Endodermal cell (in vitro differentiated cells): ENCODE results near the gene STRA6. TPM values are rescaled to one million over a fixed set of nuclear protein-coding genes. Genes with fewer than 3 reads are reported as not detected.

Experiments
- DNase-seq: peaks from one replicate; pipeline ENCODE4 v3.0.0-alpha.2; 2017
- H3K27ac ChIP-seq: 2 replicates; pipeline ENCODE4 v1.5.1; 2013; ENCODE audit warnings: mild to moderate bottlenecking, low read depth, low read length, moderate library complexity
- H3K27me3 ChIP-seq: 2 replicates; pipeline ENCODE4 v1.6.1; 2013; ENCODE audit warnings: mild to moderate bottlenecking, low read length, moderate library complexity; ENCODE audit not compliant: insufficient read depth, control insufficient read depth, poor library complexity, severe bottlenecking
- H3K36me3 ChIP-seq: 2 replicates; pipeline ENCODE4 v1.7.0; 2013; ENCODE audit warnings: mild to moderate bottlenecking, low read length, moderate library complexity; ENCODE audit not compliant: control insufficient read depth, insufficient read depth
- H3K4me1 ChIP-seq: one replicate; pipeline ENCODE4 v1.7.0; 2013; ENCODE audit warnings: low read length; ENCODE audit not compliant: control insufficient read depth, insufficient read depth
- H3K4me3 ChIP-seq: 2 replicates; pipeline ENCODE4 v1.5.1; 2013; ENCODE audit warnings: mild to moderate bottlenecking, low read length, moderate library complexity
- H3K9ac ChIP-seq: 2 replicates; pipeline ENCODE4 v1.6.1; 2013; ENCODE audit warnings: mild to moderate bottlenecking, low read length, moderate library complexity; ENCODE audit not compliant: poor library complexity, severe bottlenecking; ENCODE audit errors: extremely low read depth
- H3K9me3 ChIP-seq: 2 replicates; pipeline ENCODE4 v1.6.1; 2013; ENCODE audit warnings: mild to moderate bottlenecking, low read length, moderate library complexity; ENCODE audit not compliant: control insufficient read depth
- H3K27ac Mint-ChIP-seq: 2 replicates; pipeline ENCODE4 v1.8.0; 2020; ENCODE audit warnings: mixed read lengths
- H3K27me3 Mint-ChIP-seq: 2 replicates; pipeline ENCODE4 v1.8.0; 2021; ENCODE audit warnings: mild to moderate bottlenecking, mixed read lengths; ENCODE audit not compliant: insufficient read depth
- H3K36me3 Mint-ChIP-seq: 2 replicates; pipeline ENCODE4 v1.8.0; 2020; ENCODE audit warnings: low read depth, mixed read lengths
- H3K4me1 Mint-ChIP-seq: 2 replicates; pipeline ENCODE4 v1.8.0; 2020; ENCODE audit warnings: mixed read lengths
- H3K4me3 Mint-ChIP-seq: 2 replicates; pipeline ENCODE4 v1.8.0; 2020; ENCODE audit warnings: mild to moderate bottlenecking, moderate library complexity, mixed read lengths
- H3K9me3 Mint-ChIP-seq: 2 replicates; pipeline ENCODE4 v1.8.0; 2020; ENCODE audit warnings: mild to moderate bottlenecking, mixed read lengths
- CTCF ChIP-seq: fragments of 200-600 bp; sonication (generic); conservative IDR thresholded peaks from 2 replicates; pipeline ENCODE4 v1.5.0; 2021; ENCODE audit warnings: antibody characterized with exemption, mild to moderate bottlenecking
- WGBS, 2 experiments: methylation state at CpG; one replicate each; pipeline versions ENCODE4 v1.1.5 to v1.1.7; 2013; ENCODE audit warnings: missing lambda C conversion rate in 2 of 2, mixed read lengths in 1 of 2; ENCODE audit not compliant: insufficient coverage in 1 of 2, insufficient read length in 1 of 2; 5-methylcytosine and 5-hydroxymethylcytosine counted together
- total RNA-seq, 2 donors: library from RNA; stranded (reverse); fragmentation: NEBNext Ultra II Directional in 1 of 2; extraction: Animal tissue kit (Norgen Biotek cat#: 25700) in 1 of 2; gene quantifications; 2 replicates in 1 of 2; 3 replicates in 1 of 2; pipeline ENCODE4 v1.2.1, GENCODE V29; 2021

Gene STRA6
- total RNA-seq, 2 donors from 2014 or later: 18.2 to 26.2 TPM

DNA sequence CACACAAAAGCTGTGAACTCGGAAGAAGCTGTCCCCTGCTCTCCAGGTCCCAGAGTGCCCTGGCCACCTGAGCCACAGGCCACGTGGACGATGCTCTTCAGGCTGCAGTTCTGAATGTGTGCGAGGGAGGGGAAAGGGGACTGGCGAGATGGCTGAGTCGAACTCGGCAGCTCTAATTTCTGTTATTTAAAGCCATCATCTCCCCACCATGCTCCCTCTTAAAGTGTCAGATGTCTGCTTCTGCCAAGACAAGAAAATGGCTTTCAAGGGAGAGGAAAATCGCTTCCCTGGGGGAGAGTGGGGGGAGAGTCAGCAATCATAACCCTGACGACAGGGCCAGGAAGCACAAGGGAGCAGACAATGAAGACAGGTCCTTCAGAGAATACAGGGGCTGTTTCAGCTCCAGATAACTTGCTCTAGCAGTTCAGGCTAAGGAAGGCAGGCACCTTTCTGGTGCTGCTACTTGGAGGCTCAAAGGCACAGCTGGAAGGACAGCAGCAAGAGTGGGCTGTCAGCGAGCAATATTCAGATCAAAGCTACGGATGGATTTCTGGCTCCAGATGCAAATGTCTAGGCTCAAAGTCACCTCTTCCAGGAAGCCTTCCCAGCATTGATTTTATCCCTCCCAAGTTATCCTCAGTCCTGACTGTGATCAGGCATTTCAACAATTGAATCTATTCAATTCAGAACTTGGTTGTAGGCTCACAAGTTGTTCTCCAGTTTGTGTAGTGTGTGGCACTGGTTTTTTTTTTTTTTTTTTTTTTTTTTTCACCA is 18.1 kb upstream of the STRA6 start:
- Mint-ChIP-seq H3K36me3 (no peaks in the 10 kb centered on the region), H3K27me3 (peaks cover 61% of the 10 kb centered on the region), H3K4me1 (peaks cover 36% of the 10 kb centered on the region), H3K27ac (no peak overlapping the region), H3K4me3 (no peak overlapping the region), H3K9me3 (no peaks in the 10 kb centered on the region)
- H3K9me3 ChIP-seq: no peaks in the 10 kb centered on the region
- H3K36me3 ChIP-seq: no peaks in the 10 kb centered on the region
- TF ChIP-seq CTCF: no peak
- peak overlapping the region; percentile 47 for H3K27ac ChIP-seq
- WGBS, 2 experiments: 41 to 57% methylated on average over 5 to 8 of the region's 11 CpGs
- peaks cover 3% of the 10 kb centered on the region for H3K4me1 ChIP-seq
- H3K27me3 ChIP-seq: peaks cover 6% of the 10 kb centered on the region
- no peak for DNase-seq
- H3K9ac ChIP-seq: no peak overlapping the region
- no peak overlapping the region for H3K4me3 ChIP-seq

DNA sequence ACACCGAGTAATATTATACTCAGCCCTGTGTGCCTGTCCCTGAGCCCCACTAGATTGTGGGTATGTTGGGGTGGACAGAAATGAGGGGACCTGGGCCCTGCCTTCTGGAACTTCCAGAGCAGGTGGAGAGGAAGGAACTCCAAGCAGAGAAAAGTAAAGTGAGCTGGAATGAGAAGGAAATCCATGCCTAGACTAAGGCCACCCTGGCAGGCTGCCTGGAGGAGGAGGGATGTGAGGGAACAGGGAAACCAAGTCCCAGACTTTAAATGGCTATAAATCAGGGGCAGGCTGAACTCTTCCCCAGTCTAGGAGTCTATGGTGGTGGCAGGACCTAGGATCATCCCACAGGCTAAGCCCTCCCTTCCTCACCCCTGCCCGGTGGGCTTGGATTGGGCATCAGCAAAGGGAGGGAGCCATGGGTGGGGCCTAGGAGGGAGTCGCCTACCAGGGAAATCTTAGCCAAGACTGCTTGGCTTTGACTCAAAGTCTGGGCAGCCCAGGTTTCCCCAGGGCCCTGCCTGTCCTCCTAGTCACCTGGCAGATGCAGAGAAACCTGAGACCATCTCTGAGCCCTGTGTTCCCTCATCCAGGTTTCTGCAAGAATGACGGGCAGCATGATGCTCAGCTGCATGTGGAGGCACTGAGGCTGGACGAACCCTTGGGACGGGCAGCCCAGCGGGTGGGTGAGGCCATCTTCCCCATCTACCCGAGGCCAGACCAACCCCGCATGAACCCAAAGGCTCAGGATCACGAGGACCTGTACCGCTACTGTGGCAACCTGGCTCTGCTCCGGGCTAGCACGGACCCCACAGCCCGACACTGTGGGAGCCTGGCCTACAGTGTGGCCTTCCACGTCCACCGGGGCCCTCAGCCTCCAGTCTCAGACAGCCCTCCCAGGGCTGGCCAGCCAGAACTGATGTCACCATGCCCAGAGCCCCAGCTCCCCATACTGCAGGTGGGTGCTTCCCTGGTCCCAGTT is 15.6 kb upstream of the STRA6 start:
- H3K4me1 ChIP-seq: peaks cover 1% of the 10 kb centered on the region
- no peaks in the 10 kb centered on the region for H3K36me3 Mint-ChIP-seq

More for the DNA sequence above, 15.6 kb upstream of the STRA6 start:
- no peak overlapping the region for H3K27ac Mint-ChIP-seq
- peaks cover 37% of the 10 kb centered on the region for H3K4me1 Mint-ChIP-seq
- H3K9me3 Mint-ChIP-seq: no peaks in the 10 kb centered on the region
- no peak overlapping the region for H3K27ac ChIP-seq
- no peak for DNase-seq
- no peaks in the 10 kb centered on the region for H3K9me3 ChIP-seq
- H3K9ac ChIP-seq: no peak overlapping the region
- H3K27me3 ChIP-seq: peaks cover 6% of the 10 kb centered on the region
- WGBS, 2 experiments: 91 to 96% methylated on average over 8 to 16 of the region's 16 CpGs
- no peaks in the 10 kb centered on the region for H3K36me3 ChIP-seq
- H3K27me3 Mint-ChIP-seq: peaks cover 46% of the 10 kb centered on the region
- no peak overlapping the region for H3K4me3 Mint-ChIP-seq
- H3K4me3 ChIP-seq: no peak overlapping the region
- no peak for TF ChIP-seq CTCF
